Trophoblast cell (in vitro differentiated cells and primary cell): ENCODE measurements around the gene GFRA1.

ENCODE experiments used
- DNase-seq, 2 donors: peaks; one replicate each; pipeline ENCODE4 v3.0.0-alpha.2; 2016
- H2AFZ ChIP-seq: 2 replicates; pipeline ENCODE4 v1.6.1; 2013; ENCODE audit warnings: low read length, moderate library complexity, mild to moderate bottlenecking; ENCODE audit not compliant: insufficient read depth, poor library complexity
- H2AK5ac ChIP-seq: 2 replicates; pipeline ENCODE4 v1.6.1; 2013; ENCODE audit warnings: mild to moderate bottlenecking, low read length
- H2BK120ac ChIP-seq: 2 replicates; pipeline ENCODE4 v1.6.1; 2013; ENCODE audit warnings: low read length, mild to moderate bottlenecking, moderate library complexity; ENCODE audit not compliant: insufficient read depth, poor library complexity
- H2BK12ac ChIP-seq: 2 replicates; pipeline ENCODE4 v1.6.1; 2013; ENCODE audit warnings: mild to moderate bottlenecking, low read length, moderate library complexity
- H2BK5ac ChIP-seq: 2 replicates; pipeline ENCODE4 v1.6.1; 2013; ENCODE audit warnings: low read length, low read depth, moderate library complexity, mild to moderate bottlenecking; ENCODE audit not compliant: poor library complexity
- H3K14ac ChIP-seq: 2 replicates; pipeline ENCODE4 v1.6.1; 2013; ENCODE audit warnings: mild to moderate bottlenecking, low read length
- H3K18ac ChIP-seq: 2 replicates; pipeline ENCODE4 v1.6.1; 2013; ENCODE audit warnings: mild to moderate bottlenecking, low read length
- H3K23ac ChIP-seq: 2 replicates; pipeline ENCODE4 v1.6.1; 2013; ENCODE audit warnings: low read length
- H3K27ac ChIP-seq: 2 replicates; pipeline ENCODE4 v1.5.1; 2013; ENCODE audit warnings: low read depth, mild to moderate bottlenecking, inconsistent platforms, low read length, moderate library complexity
- H3K27me3 ChIP-seq: 2 replicates; pipeline ENCODE4 v1.6.1; 2013; ENCODE audit warnings: inconsistent platforms, mild to moderate bottlenecking, low read length, moderate library complexity; ENCODE audit not compliant: insufficient read depth
- H3K36me3 ChIP-seq, 2 experiments: 1 replicate in 1 of 2; 2 replicates in 1 of 2; pipeline ENCODE4 v1.6.1; 2013; ENCODE audit warnings: low read length in 2 of 2, mild to moderate bottlenecking in 2 of 2, moderate library complexity in 1 of 2; ENCODE audit not compliant: insufficient read depth in 2 of 2, control insufficient read depth in 1 of 2
- H3K4ac ChIP-seq: 2 replicates; pipeline ENCODE4 v1.6.1; 2013; ENCODE audit warnings: low read depth, mild to moderate bottlenecking, low read length, moderate library complexity
- H3K4me1 ChIP-seq, 2 experiments: 1 replicate in 1 of 2; 2 replicates in 1 of 2; pipeline ENCODE4 v1.6.1; 2013; ENCODE audit warnings: low read length in 2 of 2, mild to moderate bottlenecking in 2 of 2, moderate library complexity in 1 of 2; ENCODE audit not compliant: insufficient read depth in 2 of 2, control insufficient read depth in 1 of 2
- H3K4me2 ChIP-seq: 2 replicates; pipeline ENCODE4 v1.6.1; 2013; ENCODE audit warnings: inconsistent platforms, mild to moderate bottlenecking, low read length, moderate library complexity
- H3K4me3 ChIP-seq: 2 replicates; pipeline ENCODE4 v1.5.1; 2013; ENCODE audit warnings: mild to moderate bottlenecking, low read depth, low read length, inconsistent platforms
- H3K79me1 ChIP-seq: one replicate; pipeline ENCODE4 v1.6.1; 2013; ENCODE audit warnings: low read length
- H3K79me2 ChIP-seq: 2 replicates; pipeline ENCODE4 v1.6.1; 2013; ENCODE audit warnings: low read length, mild to moderate bottlenecking; ENCODE audit not compliant: control insufficient read depth, insufficient read depth, poor library complexity
- H3K9ac ChIP-seq: 2 replicates; pipeline ENCODE4 v1.6.1; 2013; ENCODE audit warnings: mild to moderate bottlenecking, low read length
- H3K9me3 ChIP-seq: 2 replicates; pipeline ENCODE4 v1.6.1; 2013; ENCODE audit warnings: low read depth, mild to moderate bottlenecking, control low read depth, inconsistent platforms, low read length; ENCODE audit not compliant: insufficient read depth
- H4K12ac ChIP-seq: 2 replicates; pipeline ENCODE4 v1.6.1; 2013; ENCODE audit warnings: low read depth, mild to moderate bottlenecking, low read length, moderate library complexity
- H4K8ac ChIP-seq: 2 replicates; pipeline ENCODE4 v1.6.1; 2013; ENCODE audit warnings: low read depth, mild to moderate bottlenecking, low read length, moderate library complexity
- H4K91ac ChIP-seq: one replicate; pipeline ENCODE4 v1.6.1; 2013; ENCODE audit warnings: low read depth, mild to moderate bottlenecking, low read length, moderate library complexity
- WGBS: extraction: QIAGEN DNeasy Blood & Tissue Kit; methylation state at CpG from one replicate; pipeline ENCODE4 v1.1.7; 2013; ENCODE audit warnings: missing lambda C conversion rate; ENCODE audit not compliant: insufficient read length, insufficient coverage; ENCODE audit errors: extremely low coverage; 5-methylcytosine and 5-hydroxymethylcytosine counted together

Gene GFRA1

GRCh38 chr10:116097239-116097784 is 175.7 kb downstream of the GFRA1 start:
- no CpG with 5 or more reads among the region's 7 CpGs for WGBS
- DNase-seq, result no peak
- Histone ChIP-seq H3K4me1 (no peaks in the 10 kb centered on the region), H3K4me3 (no peak overlapping the region), H2AFZ (no peak overlapping the region), H3K4ac (no peak overlapping the region), H3K27ac (no peak overlapping the region), H3K14ac (no peak overlapping the region), H4K91ac (no peak overlapping the region), H2BK120ac (no peak overlapping the region), H3K4me2 (no peak overlapping the region), H3K79me2 (no peaks in the 10 kb centered on the region), H2BK12ac (no peak overlapping the region), H3K23ac (no peak overlapping the region), H3K36me3 (no peaks in the 10 kb centered on the region), H3K27me3 (no peaks in the 10 kb centered on the region), H4K12ac (no peak overlapping the region), H2AK5ac (no peak overlapping the region), H3K79me1 (no peaks in the 10 kb centered on the region), H2BK5ac (no peak overlapping the region), H3K9ac (no peak overlapping the region), H3K9me3 (peaks cover 2% of the 10 kb centered on the region), H3K18ac (no peak overlapping the region), H4K8ac (no peak overlapping the region)

GRCh38 chr10:116096526-116096925 is 176.5 kb downstream of the GFRA1 start:
- Histone ChIP-seq H3K79me2 (no peaks in the 10 kb centered on the region), H4K8ac (no peak overlapping the region), H2BK120ac (no peak overlapping the region), H3K23ac (no peak overlapping the region), H3K4ac (no peak overlapping the region), H2AFZ (no peak overlapping the region), H2BK12ac (no peak overlapping the region), H3K4me2 (no peak overlapping the region), H3K4me3 (no peak overlapping the region), H3K18ac (no peak overlapping the region), H3K27ac (no peak overlapping the region), H3K9me3 (peaks cover 2% of the 10 kb centered on the region), H3K9ac (no peak overlapping the region), H4K12ac (no peak overlapping the region), H2AK5ac (no peak overlapping the region), H3K14ac (no peak overlapping the region), H3K79me1 (no peaks in the 10 kb centered on the region), H3K4me1 (no peaks in the 10 kb centered on the region), H3K36me3 (no peaks in the 10 kb centered on the region), H4K91ac (no peak overlapping the region), H2BK5ac (no peak overlapping the region), H3K27me3 (no peaks in the 10 kb centered on the region)
- no peak for DNase-seq
- WGBS, result no CpG with 5 or more reads among the region's 13 CpGs

GRCh38 chr10:116094356-116094755 is 178.7 kb downstream of the GFRA1 start:
- H2BK120ac ChIP-seq, result no peak overlapping the region
- no peak overlapping the region for H4K91ac ChIP-seq
- H3K27me3 ChIP-seq, result no peaks in the 10 kb centered on the region
- H3K79me1 ChIP-seq, result no peaks in the 10 kb centered on the region
- no peak overlapping the region for H3K18ac ChIP-seq
- no peak overlapping the region for H3K9ac ChIP-seq
- H3K9me3 ChIP-seq, result peaks cover 2% of the 10 kb centered on the region
- no peak overlapping the region for H4K12ac ChIP-seq
- no peak overlapping the region for H3K27ac ChIP-seq
- no peaks in the 10 kb centered on the region for H3K36me3 ChIP-seq
- no peak overlapping the region for H3K23ac ChIP-seq
- no peak overlapping the region for H3K4me2 ChIP-seq
- no peak for DNase-seq
- H3K4ac ChIP-seq, result no peak overlapping the region
- H3K4me3 ChIP-seq, result no peak overlapping the region
- H2AFZ ChIP-seq, result no peak overlapping the region
- H3K79me2 ChIP-seq, result no peaks in the 10 kb centered on the region
- WGBS, result no CpG with 5 or more reads among the region's 6 CpGs
- H2BK5ac ChIP-seq, result no peak overlapping the region
- no peak overlapping the region for H2BK12ac ChIP-seq
- H4K8ac ChIP-seq, result no peak overlapping the region
- no peaks in the 10 kb centered on the region for H3K4me1 ChIP-seq
- H2AK5ac ChIP-seq, result no peak overlapping the region
- H3K14ac ChIP-seq, result no peak overlapping the region

- Histone ChIP-seq H4K8ac (no peak overlapping the region), H3K27ac (no peak overlapping the region), H3K23ac (no peak overlapping the region), H2AFZ (no peak overlapping the region), H3K4me3 (no peak overlapping the region), H4K12ac (no peak overlapping the region), H2BK5ac (no peak overlapping the region), H3K36me3 (no peaks in the 10 kb centered on the region), H3K27me3 (no peaks in the 10 kb centered on the region), H3K9ac (no peak overlapping the region), H2AK5ac (no peak overlapping the region), H3K79me1 (no peaks in the 10 kb centered on the region), H3K14ac (no peak overlapping the region), H3K4me1 (no peaks in the 10 kb centered on the region), H3K18ac (no peak overlapping the region), H2BK12ac (no peak overlapping the region), H3K9me3 (peaks cover 2% of the 10 kb centered on the region), H3K4ac (no peak overlapping the region), H2BK120ac (no peak overlapping the region), H3K4me2 (no peak overlapping the region), H3K79me2 (no peaks in the 10 kb centered on the region), H4K91ac (no peak overlapping the region)
- no CpG with 5 or more reads among the region's 9 CpGs for WGBS
- no peak for DNase-seq
Measured at GRCh38 chr10:116093031-116093430, 180.0 kb downstream of the GFRA1 start.
